WI38 (cell line): ENCODE measurements around the gene UROD.

Experiments
- H3K4me3 ChIP-seq: 2 replicates; pipeline ENCODE4 v1.5.1; 2011; ENCODE audit warnings: low read depth, mild to moderate bottlenecking, control low read depth, low read length
- TF ChIP-seq, protein P1 (sequence below): IDR thresholded peaks from 2 replicates; pipeline ENCODE4 v1.5.1; 2012; ENCODE audit warnings: low read depth, mild to moderate bottlenecking, control low read depth, low read length

The UROD gene

DNA sequence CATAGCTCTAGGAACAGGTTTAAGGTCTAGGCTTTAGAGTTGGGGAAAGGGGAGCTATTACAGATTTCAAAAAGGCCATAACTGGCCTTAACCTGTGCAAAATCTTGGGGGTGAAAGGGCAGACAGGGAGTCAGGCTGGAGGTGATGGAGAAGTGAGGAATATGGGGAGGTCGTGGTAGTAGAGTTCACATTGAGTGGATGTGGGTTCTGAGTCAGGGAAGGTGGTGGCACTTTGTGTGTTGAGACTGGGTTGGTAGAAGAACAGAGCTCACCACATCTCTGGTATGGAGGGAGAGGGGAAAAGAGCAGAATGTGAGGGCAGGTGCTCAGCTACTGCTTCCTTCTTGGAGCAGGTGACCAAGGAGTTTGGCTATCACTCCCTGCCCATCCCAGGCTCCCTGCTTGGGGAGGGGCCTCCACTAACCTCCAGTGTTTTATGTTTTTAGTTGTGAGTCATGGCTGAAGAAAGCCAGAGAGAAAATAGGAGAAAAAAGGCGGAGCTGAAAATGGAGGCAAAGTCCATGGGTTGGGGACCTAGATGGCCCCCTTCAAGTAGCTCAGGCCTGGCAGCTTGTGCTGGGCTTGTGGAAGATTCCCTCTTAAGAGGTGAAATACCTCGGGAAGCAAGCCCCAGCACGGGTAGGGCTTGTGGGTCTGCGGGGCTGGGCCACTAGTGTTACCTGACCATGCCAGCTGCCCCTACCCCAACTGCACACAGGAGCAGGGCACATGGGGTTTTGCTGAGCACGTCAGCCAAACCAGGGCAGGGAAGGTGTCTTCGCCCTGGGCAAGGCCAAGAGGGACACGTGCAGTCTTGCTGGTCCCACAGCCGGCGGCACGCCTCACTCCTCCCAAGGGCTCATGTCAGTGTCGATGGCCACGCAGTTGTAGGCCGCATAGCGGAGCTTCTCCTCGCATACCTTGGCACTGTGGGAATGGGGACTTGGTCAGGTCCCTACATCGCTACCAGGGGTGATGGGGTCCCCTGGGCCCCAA is 9.1 kb upstream of the UROD start:
- H3K4me3 ChIP-seq: no peak overlapping the region
- TF ChIP-seq, protein P1, sequence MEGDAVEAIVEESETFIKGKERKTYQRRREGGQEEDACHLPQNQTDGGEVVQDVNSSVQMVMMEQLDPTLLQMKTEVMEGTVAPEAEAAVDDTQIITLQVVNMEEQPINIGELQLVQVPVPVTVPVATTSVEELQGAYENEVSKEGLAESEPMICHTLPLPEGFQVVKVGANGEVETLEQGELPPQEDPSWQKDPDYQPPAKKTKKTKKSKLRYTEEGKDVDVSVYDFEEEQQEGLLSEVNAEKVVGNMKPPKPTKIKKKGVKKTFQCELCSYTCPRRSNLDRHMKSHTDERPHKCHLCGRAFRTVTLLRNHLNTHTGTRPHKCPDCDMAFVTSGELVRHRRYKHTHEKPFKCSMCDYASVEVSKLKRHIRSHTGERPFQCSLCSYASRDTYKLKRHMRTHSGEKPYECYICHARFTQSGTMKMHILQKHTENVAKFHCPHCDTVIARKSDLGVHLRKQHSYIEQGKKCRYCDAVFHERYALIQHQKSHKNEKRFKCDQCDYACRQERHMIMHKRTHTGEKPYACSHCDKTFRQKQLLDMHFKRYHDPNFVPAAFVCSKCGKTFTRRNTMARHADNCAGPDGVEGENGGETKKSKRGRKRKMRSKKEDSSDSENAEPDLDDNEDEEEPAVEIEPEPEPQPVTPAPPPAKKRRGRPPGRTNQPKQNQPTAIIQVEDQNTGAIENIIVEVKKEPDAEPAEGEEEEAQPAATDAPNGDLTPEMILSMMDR: no peak

DNA sequence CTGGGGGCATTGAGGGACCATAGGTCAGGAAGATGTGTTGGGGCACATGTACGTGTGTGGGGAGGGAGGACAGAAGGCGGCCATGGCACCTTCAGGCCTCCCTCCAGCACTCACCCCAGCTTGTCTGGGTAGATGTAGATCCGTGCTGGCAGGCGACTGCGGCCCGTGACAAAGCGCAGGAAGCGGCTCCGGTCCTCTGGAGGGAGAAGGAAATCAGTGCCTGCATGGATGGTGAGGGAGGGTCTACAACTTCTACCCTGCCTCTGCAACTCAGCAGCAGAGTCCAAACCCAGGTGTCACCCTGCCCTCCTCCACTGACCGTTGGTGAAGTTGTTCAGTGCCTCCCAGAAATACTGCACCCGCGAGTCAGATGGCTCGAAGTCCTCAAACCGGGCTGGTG is 8.3 kb upstream of the UROD start:
- TF ChIP-seq, protein P1: no peak
- no peak overlapping the region for H3K4me3 ChIP-seq

DNA sequence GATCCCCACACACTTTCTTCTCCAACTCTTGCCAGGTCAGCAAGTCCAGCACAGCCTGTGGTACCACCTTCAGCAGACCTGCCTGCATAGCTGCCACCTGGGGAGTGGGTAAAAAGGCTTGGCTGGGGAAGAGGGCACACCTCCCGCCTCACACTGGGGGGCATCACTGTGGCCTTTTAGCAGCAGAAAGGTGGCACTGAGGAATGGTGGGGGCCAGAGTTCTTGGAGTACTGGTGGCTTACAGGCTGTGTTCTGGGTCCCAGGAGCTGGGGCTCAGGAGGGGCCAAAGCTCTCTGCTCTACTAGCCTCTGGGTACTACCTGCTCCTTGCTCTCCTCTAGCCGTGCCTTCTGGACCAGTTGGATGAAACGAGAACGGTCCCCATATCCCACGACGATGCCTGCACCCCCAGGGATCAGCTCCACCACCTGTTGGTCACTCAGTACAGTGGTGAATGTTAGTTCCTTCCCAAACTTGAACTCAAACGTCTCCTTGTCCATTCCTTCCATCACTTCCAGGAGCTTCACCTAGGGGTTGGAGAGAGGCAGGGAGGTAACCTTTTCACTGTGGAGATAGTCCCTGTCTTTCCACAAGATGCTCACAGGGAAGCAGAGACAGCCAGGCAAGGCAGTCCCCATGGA is 7.7 kb upstream of the UROD start:
- no peak overlapping the region for H3K4me3 ChIP-seq
- TF ChIP-seq, protein P1: no peak

DNA sequence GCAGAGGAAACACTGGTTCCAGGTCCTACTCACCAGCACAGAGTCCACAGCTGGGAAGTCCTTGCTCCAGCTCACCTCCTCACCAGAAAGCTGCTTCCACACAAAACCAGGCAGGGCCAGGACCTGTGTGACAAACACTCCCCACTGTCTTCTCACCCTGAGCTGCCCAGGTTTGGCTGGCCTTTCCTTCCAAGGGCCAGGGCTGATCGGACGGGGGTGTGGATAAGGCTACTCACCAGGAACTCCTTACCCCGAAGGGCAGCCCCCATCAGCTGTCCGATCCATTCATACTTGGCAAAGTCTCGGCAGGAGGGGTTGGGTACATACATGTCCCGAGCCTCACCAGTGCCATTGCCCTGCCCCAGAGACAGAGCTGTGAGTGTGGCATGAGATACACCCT is 6.3 kb upstream of the UROD start:
- TF ChIP-seq, protein P1: no peak
- H3K4me3 ChIP-seq: no peak overlapping the region

DNA sequence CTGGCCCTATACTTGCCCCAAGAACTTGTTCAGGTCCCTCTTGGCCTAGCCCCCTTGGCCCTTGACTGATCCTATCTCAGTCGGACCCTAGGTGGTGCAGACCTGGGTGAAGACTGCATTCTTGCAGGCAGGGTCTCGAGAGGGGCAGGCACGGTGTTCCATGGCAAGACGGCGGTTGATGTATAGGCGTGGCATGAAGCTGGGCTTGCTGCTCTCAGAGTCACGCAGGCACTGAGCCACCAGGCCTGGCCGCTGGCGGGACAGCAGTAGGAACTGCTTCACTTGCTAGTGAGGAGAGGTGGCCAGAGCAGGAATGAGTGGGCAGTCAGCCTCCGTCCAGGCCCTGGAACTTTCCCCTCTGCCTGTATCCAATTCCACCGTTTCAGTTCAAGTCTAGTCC is 4.7 kb upstream of the UROD start:
- TF ChIP-seq, protein P1: no peak
- no peak overlapping the region for H3K4me3 ChIP-seq

DNA sequence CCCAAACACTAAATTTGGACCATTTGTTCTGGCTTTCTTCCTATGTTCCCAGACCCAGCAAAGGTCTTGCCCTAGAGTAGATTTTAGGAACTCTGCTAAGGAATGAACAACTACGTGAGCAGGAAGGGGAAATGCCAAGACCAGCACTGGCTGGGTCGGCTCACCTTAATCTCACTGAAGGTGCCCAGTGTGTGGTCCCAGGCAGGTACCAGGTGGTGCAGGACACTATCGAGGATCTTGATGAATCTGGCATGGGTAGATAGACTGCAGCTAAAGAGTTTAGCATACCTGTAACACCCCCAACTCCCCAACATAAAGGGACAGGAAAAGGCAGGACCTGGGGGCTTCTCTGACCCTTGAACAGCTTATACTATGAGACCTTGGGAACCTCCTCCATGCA is 4.0 kb upstream of the UROD start:
- no peak overlapping the region for H3K4me3 ChIP-seq
- TF ChIP-seq, protein P1: no peak

DNA sequence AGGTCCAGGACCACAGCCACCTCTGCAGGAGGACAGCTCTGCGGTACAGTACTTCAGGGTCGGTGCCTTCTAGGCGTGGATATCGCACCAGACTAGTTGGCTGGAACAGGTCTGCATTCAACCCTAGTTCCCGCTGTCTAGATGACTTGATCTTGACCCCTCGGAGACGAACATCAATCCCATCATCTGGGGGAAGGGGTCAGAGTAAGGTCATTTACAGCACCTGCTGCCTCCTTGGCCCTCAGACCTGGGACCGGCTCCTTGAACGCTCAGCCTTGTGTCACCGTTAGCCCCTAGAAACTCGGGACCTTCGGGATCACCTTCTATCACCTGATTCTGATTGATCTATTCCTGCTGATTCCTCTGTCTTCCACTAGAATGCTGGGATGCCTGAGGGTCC is 3.5 kb upstream of the UROD start:
- H3K4me3 ChIP-seq: no peak overlapping the region
- TF ChIP-seq, protein P1: no peak
